ENCODE data around the gene CCDC174.

CCDC174 gene

GRCh38 chr3:14657579-14657978 lies 6.0 kb downstream of the CCDC174 start:
- no peak for DNase-seq (ENCODE audit: low spot score)
- in situ Hi-C loops (cut with MboI; ENCODE audit: low pct_unique_long_range_greater_than_20kb, low sequenced_read_pairs, unreplicated experiment): loop anchor here (25.0 kb wide), 1 partner anchor 255 kb away; no protein-coding TSS in a partner anchor
- no peak for TF ChIP-seq CTCF (IDR thresholded peaks at IDR 0.05; ENCODE audit: extremely low read depth, insufficient read depth, missing control alignments)

- in situ Hi-C loops (cut with MboI; ENCODE audit: low pct_unique_long_range_greater_than_20kb, low sequenced_read_pairs, unreplicated experiment): loop anchor here (25.0 kb wide), 1 partner anchor 253 kb away; no protein-coding TSS in a partner anchor
- no peak for TF ChIP-seq CTCF (IDR thresholded peaks at IDR 0.05; ENCODE audit: extremely low read depth, insufficient read depth, missing control alignments)
- no peak for DNase-seq (ENCODE audit: low spot score)
Measured at GRCh38 chr3:14658978-14659377, 7.4 kb downstream of the CCDC174 start.

GRCh38 chr3:14660942-14661341 lies 9.4 kb downstream of the CCDC174 start:
- in situ Hi-C loops (cut with MboI; ENCODE audit: low pct_unique_long_range_greater_than_20kb, low sequenced_read_pairs, unreplicated experiment): loop anchor here (25.0 kb wide), 1 partner anchor 251 kb away; no protein-coding TSS in a partner anchor
- no peak for DNase-seq (ENCODE audit: low spot score)

GRCh38 chr3:14663396-14664135 lies 12.0 kb downstream of the CCDC174 start:
- in situ Hi-C loops (cut with MboI; ENCODE audit: low pct_unique_long_range_greater_than_20kb, low sequenced_read_pairs, unreplicated experiment): loop anchor here (25.0 kb wide), 1 partner anchor 249 kb away; no protein-coding TSS in a partner anchor
- DNase-seq (ENCODE audit: low spot score): no peak
- no peak for TF ChIP-seq CTCF (IDR thresholded peaks at IDR 0.05; ENCODE audit: extremely low read depth, insufficient read depth, missing control alignments)

More at GRCh38 chr3:14660942-14661341, 9.4 kb downstream of the CCDC174 start:
- TF ChIP-seq CTCF (IDR thresholded peaks at IDR 0.05; ENCODE audit: extremely low read depth, insufficient read depth, missing control alignments): no peak

- no peak for DNase-seq (ENCODE audit: low spot score)
- in situ Hi-C loops (cut with MboI; ENCODE audit: low pct_unique_long_range_greater_than_20kb, low sequenced_read_pairs, unreplicated experiment): loop anchor here (25.0 kb wide), 1 partner anchor 248 kb away; no protein-coding TSS in a partner anchor
- no peak for TF ChIP-seq CTCF (IDR thresholded peaks at IDR 0.05; ENCODE audit: extremely low read depth, insufficient read depth, missing control alignments)
Measured at GRCh38 chr3:14664170-14664569, 12.6 kb downstream of the CCDC174 start.

GRCh38 chr3:14672588-14672987 lies 21.0 kb downstream of the CCDC174 start:
- in situ Hi-C loops (cut with MboI; ENCODE audit: low pct_unique_long_range_greater_than_20kb, low sequenced_read_pairs, unreplicated experiment): loop anchor here (10.0 to 25.0 kb wide), 2 partner anchors 112 to 240 kb away; no protein-coding TSS in a partner anchor
- no peak for TF ChIP-seq CTCF (IDR thresholded peaks at IDR 0.05; ENCODE audit: extremely low read depth, insufficient read depth, missing control alignments)
- no peak for DNase-seq (ENCODE audit: low spot score)

Data from GM13977 (cell line).